HG02610 (cell line): Measurements from ENCODE around the gene ZNF717.
"Not testable (repeated sequence)": the region's sequence is repeated elsewhere in the genome, so short reads cannot be mapped to it uniquely, and the experiment has no call there.

Experiments used
- ATAC-seq: cut with Tn5 transposase; IDR thresholded peaks from one replicate; pipeline ENCODE4 v1.9.1; 2021; ENCODE audit warnings: mild to moderate bottlenecking, moderate library complexity; ENCODE audit not compliant: unreplicated experiment

Gene ZNF717

DNA sequence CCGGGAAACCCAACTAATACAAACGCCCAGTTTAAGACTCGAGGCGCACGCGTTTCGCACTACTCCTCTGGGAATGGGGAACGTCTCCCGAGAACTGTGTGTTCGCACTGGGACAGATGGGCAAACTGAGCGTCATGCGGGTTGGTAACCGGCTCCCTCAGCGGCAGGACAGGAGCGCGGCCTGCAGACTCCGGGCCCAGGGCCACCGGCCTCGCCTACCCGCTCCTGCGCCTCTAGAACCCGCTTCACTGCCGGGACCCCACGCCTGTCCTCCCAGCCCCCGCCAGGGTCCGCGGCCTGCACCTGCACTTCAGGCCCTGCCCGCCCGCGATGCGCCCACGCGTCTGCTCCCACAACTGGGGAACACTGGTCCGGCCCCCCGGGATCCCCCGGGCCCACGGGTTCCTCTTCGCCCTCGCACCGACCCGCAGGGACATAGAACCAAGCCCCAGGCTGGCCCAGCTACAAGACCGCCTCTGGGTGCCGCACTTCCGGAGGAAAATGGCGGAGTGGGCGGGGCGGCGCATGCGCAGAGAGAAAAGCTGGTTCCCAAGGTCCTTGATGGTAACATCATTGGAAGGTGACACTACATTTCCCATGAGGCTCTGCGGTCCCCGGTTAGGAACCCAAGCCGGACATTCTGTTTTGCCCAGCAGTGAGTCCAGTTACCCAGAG, at the start of gene ZNF717:
Gene ZNF717 (minus strand): TSS at position 469 of the 675 bp plus-strand sequence. CDS start 2,187 bp downstream, outside the sequence.
- not testable (repeated sequence) for ATAC-seq

DNA sequence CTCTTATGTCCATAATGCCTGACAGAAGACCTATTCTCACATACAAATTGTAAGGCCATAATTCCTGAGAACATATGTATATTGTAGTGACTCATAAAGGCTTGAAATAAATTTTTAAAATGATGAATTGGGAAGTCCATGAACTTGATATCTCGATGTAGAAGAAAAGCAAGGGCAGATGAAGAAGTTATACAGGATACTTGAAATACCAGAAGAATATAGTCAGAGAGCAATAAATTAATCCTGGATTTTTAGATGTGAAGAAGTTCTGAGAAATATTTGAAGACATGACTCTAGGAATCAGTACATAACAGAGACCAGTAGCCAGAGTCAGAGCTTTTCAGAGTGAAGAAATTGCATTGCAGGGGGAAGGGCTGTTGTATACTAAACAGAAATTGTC, 45.7 kb upstream of the ZNF717 start:
- ATAC-seq, result not testable (repeated sequence)

DNA sequence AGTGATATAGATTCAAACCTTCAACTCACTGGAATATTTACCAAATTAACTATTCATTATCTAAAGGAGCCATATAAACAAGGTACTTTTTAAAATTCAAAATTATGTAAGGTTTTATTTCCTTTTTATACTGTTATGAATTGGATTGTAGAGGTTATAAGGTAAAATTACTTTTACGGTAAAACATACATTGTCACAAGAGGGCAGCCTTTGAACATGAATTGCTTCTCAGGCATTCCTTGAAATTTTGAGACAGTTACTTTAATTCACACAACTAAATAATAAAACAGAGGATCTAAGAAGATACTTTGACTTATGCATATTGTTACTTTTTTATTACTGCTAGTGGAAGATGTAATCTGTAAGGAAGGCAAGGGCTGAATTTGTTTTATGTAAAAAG, 32.7 kb upstream of the ZNF717 start:
- not testable (repeated sequence) for ATAC-seq

DNA sequence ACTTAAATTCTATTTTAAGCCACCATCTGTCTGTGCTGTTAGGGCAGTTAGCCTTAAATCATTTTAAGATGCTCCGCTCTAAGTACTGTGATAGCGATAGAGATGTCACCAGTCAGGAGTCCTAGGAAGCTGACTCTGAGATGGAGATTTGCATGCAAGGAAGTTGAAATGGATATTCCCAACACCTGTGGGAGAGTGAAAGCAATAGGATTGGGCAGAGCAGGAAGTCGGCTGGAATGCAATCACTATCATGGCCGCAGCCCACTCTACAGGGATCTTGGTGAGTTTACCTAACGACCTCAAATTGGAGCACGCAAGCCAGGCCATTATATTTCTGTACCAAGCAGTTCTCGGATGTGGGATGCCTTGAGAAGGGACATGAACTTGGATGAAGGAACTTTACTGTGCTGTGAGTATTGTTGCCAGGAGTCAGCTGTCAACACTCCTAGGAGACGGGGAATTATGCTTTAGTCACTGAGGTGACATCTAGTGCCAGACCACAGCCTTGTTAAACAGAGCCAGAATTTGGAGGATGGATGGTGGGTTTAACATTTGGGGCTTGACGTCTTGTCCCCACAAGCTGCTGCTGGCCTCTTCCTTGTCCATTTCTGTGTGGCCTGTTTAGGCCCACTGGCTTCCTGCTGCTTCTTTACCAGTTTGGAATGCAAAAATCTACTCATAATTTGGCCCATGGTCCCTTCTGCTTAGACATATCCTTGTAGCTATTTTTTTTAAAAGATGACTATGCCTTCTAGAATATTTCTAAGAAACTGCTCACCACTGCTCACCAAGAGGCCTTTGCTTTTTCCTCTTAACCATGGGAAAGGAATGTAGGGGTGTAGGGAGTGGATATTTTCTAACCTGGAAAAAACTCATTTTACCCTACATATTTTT, 31.2 kb upstream of the ZNF717 start:
- not testable (repeated sequence) for ATAC-seq

DNA sequence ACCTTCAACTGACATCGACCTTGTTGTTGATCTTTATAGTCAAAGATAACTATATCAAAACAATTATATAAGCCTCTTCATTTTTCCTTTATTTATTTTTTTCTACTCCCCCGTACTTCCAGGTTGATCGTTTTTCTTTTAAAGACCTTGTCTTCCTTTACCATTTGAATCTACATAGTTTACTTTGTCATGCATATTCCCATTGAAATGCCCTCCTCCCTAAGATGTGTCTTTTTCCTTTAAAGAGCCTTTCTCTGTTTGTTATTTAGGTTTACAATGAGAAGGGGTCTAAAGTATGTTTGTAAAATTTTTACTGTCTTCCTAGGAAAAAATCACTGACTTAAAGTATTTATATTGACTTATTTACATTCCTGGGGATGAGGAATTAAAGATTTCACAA, 29.4 kb upstream of the ZNF717 start:
- ATAC-seq, result no peak

DNA sequence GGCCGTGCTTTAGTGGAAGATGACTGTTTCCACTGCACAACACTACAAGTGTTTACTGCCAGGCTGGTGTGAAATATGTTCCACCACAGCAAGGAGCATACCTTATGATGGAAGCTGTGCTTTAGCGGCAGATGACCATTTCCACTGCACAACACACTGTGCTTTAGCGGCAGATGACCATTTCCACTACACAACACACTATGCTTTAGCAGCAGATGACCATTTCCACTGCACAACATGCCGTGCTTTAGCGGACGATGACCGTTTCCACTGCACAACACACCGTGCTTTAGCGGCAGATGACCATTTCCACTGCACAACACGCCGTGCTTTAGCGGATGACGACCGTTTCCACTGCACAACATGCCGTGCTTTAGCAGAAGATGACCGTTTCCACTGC, 2.8 kb downstream of the ZNF717 start:
- no peak for ATAC-seq

DNA sequence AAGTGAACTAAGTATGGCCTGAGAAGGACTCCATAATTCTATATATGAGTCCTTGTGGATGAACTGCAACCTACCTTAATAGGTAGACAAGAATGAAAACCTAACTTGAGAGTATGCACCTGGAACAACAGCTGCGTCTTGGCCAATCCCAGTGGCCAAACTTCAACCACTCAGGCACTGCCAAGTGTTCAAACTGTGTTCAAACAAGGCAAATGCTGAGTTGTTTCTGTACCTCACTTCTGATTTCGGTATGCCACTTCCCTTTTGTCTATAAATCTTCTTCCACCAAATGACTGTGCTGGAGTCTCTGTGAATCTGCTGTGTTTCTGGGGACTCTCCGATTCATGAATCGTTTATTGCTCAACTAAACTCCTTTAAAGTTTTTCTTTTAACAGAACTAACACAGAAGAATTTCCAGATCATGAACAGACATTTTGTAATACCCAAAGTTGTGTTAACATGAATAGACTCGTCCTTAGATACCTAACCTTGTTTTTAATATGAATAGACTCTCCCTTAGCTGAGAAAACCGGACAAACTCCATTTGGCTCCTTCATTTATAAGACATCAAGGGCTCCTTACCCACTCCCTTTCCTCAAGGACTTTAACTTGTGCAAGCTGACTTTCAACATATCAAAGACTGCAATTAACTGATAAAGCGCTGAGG, 4.1 kb downstream of the ZNF717 start:
- no peak for ATAC-seq

DNA sequence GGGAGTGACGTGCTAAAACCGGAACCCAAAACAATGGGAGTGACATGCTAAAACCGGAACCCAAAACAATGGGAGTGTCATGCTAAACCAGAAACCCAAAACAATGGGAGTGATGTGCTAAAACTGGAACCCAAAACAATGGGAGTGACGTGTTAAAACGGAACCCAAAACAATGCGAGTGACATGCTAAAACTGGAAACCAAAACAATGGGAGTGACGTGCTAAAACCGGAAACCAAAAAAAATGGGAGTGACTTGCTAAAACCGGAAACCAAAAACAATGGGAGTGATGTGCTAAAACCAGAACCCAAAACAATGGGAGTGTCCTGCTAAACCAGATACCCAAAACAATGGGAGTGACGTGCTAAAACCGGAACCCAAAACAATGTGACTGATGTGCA, 7.6 kb downstream of the ZNF717 start:
- not testable (repeated sequence) for ATAC-seq

DNA sequence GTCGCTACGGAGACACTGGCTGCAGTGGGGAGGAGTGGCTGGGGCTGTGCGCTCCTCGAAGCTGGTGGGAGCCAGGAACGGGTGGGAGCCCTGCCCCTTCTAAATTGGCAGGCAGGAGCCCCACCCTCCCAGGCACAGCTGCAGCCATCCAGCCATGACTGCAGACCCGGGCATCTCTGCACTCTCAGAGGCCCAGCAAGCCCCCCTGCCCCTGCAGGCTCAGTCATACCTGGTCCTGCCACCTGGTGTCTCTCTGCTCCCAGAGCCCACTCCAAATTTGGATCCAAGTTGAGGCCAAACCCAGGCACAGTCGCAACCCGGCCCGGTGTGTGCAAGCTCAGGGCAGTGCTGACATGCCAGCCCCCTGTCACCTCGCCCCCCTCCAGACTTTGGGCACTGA, 13.7 kb downstream of the ZNF717 start:
- not testable (repeated sequence) for ATAC-seq

DNA sequence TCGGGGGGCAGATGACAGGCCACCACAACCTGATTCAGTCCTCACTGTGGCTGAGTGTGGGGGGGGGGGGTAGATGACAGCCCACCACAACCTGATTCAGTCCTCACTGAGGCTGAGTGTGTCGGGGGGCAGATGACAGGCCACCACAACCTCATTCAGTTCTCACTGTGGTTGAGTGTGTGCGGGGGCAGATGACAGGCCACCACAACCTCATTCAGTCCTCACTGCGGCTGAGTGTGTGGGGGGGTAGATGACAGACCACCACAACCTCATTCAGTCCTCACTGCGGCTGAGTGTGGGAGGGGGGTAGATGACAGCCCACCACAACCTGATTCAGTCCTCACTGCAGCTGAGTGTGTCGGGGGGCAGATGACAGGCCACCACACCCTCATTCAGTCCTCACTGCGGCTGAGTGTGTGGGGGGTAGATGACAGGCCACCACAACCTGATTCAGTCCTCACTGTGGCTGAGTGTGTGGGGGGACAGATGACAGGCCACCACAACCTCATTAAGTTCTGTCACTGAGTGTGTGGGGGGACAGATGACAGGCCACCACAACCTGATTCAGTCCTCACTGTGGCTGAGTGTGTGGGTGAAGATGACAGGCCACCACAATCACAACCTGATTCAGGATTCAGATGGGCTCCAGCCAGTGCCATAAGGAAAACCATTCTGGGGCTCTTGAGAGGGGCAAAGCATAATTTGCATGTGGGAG, 16.9 kb downstream of the ZNF717 start:
- no peak for ATAC-seq

DNA sequence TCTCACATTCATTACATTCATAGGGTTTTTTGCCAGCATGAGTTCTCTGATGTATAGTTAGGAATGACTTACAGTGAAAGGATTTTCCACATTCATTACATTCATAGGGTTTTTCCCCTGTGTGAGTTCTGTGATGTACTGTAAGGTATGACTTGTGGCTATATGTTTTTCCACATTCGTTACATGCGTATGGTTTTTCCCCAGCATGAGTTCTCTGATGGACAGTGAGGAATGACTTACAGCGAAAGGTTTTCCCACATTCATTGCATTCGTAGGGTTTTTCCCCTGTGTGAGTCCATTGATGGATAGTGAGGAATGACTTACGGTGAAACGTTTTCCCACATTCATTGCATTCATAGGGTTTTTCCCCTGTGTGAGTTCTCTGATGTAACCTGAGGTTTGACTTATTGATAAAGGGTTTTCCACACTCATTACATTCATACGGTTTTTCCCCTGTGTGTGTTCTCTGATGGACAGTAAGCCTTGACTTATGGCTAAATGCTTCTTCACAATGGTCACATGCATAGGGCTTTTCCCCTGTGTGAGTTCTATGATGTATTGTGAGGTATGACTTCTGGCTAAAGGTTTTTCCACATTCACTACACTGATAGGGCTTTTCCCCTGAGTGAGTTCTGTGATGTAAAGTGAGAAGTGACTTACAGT, 47.4 kb downstream of the ZNF717 start:
- ATAC-seq, result no peak

DNA sequence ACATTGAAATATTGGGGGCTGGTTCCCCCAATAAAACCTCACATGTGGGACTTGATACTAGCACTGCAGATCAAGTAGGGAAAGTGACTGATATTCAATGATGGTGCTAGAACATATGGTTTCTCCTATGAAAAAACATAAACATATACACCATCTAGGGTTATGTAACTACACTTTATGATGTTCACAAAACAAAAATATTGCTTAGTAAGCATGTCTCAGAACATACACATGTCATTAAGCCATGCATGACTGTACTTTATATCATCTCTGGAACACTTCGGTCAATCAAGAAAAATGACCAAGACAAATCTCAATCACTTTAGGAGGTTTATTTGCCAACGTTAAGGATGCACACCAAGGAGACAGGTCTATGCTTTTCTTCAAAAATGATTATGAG, 57.4 kb downstream of the ZNF717 start:
- no peak for ATAC-seq

DNA sequence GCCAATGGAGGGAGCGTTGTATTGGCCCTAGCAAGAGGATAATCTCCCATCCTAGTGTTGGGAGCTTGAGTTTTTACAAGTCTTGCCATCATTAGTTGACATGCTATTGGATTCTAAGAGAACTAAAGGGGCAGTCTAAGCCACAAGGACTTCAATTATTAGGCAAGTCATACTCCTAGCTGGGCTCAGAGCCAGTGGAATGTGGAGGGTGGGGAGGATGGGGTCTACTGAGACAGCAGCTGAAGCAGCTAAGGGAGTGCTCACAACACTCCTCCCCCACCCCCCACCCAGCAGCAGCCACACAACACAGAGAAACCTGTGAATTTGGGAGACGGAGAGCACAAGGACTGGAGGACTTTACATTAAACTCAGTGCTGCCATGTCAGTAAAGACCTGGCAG, 93.3 kb downstream of the ZNF717 start:
- no peak for ATAC-seq

DNA sequence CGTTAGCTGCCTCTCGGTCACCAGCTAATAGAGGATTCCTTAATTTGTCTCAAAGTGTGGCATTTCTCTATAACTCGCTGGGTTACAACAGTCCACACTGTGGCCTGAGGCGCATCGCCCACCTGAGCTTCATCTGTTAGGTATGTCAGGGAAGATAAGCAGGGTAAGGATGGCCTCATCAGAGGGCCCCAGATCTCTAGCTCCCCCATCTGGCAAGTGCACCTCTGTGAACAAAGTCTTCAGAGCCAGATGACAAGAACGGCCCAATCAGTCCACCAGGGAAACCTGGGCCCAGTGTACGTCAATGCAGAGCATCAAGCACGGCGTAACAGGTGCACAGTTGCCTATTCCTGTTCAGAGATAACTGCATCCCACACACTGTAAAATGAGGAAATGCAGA, 98.0 kb downstream of the ZNF717 start:
- no peak for ATAC-seq
